Gastroesophageal sphincter (tissue), 3 donors: ENCODE measurements around the gene CDIPT.

Source experiments
- CTCF ChIP-seq, 4 experiments: fragments of 200-600 bp in 2 of 4; fragments of 450-650 bp in 2 of 4; sonication (generic) in 1 of 4; IDR thresholded peaks; one replicate each; pipeline ENCODE4 v1.5.1; 2017 to 2019; ENCODE audit warnings: antibody characterized with exemption in 4 of 4, mild to moderate bottlenecking in 2 of 4, moderate library complexity in 2 of 4
- POLR2A ChIP-seq, 2 donors: fragments of 450-650 bp; IDR thresholded peaks; one replicate each; pipeline ENCODE4 v1.6.1; 2017; ENCODE audit warnings: antibody characterized with exemption in 2 of 2, mild to moderate bottlenecking in 2 of 2, moderate library complexity in 1 of 2
- POLR2AphosphoS5 ChIP-seq: sonication (generic); formaldehyde crosslinking; IDR thresholded peaks from one replicate; pipeline ENCODE4 v1.6.1; 2017; ENCODE audit warnings: antibody characterized with exemption

- no peak for TF ChIP-seq CTCF (IDR thresholded peaks at IDR 0.05)
- peak; percentile 17 for TF ChIP-seq POLR2AphosphoS5
- TF ChIP-seq POLR2A (IDR thresholded peaks at IDR 0.05), result no peak
These were observed 10.4 kb downstream of the CDIPT start for GRCh38 chr16:29852654-29853053.
